Measurements from ENCODE around the gene ZC3H13. TPM values are rescaled to one million over a fixed set of nuclear protein-coding genes. Genes with fewer than 3 reads are reported as not detected.

The ZC3H13 gene
- total and polyA plus RNA-seq, 10 of the 15 experiments (the other 5 are each of a cell fraction or from before 2014, with no cell fraction given) = 10.0 to 55.9 (median 25.4) TPM

DNA sequence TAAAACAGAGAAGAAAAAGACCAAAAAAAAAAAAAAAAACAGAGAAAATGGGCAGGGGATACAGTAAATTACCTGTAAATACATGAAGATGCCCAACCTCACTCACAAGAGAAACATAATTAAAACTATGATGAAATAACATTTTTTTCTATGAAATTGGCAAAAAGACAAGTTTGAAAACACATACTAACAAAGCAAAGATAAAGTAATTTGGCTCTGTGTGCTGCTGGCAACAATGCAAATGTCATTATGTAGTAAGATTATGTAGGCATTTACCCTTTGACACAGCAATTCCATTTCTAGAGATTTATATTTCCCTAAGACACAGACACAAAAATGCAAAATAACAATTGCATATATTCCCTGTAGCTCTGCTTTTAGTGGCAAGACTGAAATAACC is 20.2 kb downstream of the ZC3H13 start:
- no peak for ATAC-seq
- peaks cover 4% of the 10 kb centered on the region for H3K79me2 ChIP-seq (ENCODE audit: control insufficient read depth, insufficient read depth, low read length)
- no peak for TF ChIP-seq IKZF1 (conservative IDR thresholded peaks at IDR 0.05)
- no peak for TF ChIP-seq SUPT20H (IDR thresholded peaks at IDR 0.05; ENCODE audit: borderline replicate concordance, control insufficient read depth, low read depth, low read length)
- no peak for TF ChIP-seq SUZ12 (IDR thresholded peaks at IDR 0.05; ENCODE audit: unreplicated experiment)
- no peak for TF ChIP-seq RAD21 (IDR thresholded peaks at IDR 0.05; ENCODE audit: insufficient read depth, low read depth, low read length)
- no TSS peak for BruUV-seq (replicated peaks)
- in situ Hi-C loops (cut with MboI) (no loop called here), intact Hi-C loops (cut with micrococcal nuclease; ENCODE audit: unreplicated experiment) (no loop called here)
- H3K9ac ChIP-seq (ENCODE audit: control insufficient read depth, insufficient read depth, low read length) = no peak overlapping the region
- no peaks in the 10 kb centered on the region for H3K27me3 ChIP-seq (replicated peaks in 1 of 2; ENCODE audit: control insufficient read depth in 2 of 2, insufficient read depth in 2 of 2, low read length in 1 of 2)
- SMC1A ChIA-PET (ENCODE audit: uncharacterized antibody, unreplicated experiment) = no interaction called here
- H3K4me2 ChIP-seq (ENCODE audit: control insufficient read depth, insufficient read depth) = no peak overlapping the region
- H3K9me3 ChIP-seq (replicated peaks; ENCODE audit: control insufficient read depth, insufficient read depth, low read length) = peaks cover 11% of the 10 kb centered on the region
- no peaks in the 10 kb centered on the region for H4K20me1 ChIP-seq (ENCODE audit: control insufficient read depth, insufficient read depth)
- H3K36me3 ChIP-seq (ENCODE audit: control insufficient read depth in 2 of 2, insufficient read depth in 2 of 2, low read length in 1 of 2) = peaks cover 0 to 2% of the 10 kb centered on the region in 2 experiments; a peak in 1 of 4 replicates
- H2AFZ ChIP-seq (ENCODE audit: control insufficient read depth, low read depth, low read length) = no peak overlapping the region
- no peak for FAIRE-seq
- POLR2A ChIA-PET = no interaction called here
- no peak for DNase-seq (ENCODE audit: low read depth, low spot score)
- no peak overlapping the region for H3K27ac ChIP-seq (ENCODE audit: control insufficient read depth, insufficient read depth)
- CTCF ChIA-PET = no interaction called here
- no peaks in the 10 kb centered on the region for H3K4me1 ChIP-seq (ENCODE audit: control insufficient read depth, insufficient read depth, low read length)
- RAD21 ChIA-PET (ENCODE audit: unreplicated experiment) = no interaction called here
- H3K4me3 ChIP-seq = no peak overlapping the region

DNA sequence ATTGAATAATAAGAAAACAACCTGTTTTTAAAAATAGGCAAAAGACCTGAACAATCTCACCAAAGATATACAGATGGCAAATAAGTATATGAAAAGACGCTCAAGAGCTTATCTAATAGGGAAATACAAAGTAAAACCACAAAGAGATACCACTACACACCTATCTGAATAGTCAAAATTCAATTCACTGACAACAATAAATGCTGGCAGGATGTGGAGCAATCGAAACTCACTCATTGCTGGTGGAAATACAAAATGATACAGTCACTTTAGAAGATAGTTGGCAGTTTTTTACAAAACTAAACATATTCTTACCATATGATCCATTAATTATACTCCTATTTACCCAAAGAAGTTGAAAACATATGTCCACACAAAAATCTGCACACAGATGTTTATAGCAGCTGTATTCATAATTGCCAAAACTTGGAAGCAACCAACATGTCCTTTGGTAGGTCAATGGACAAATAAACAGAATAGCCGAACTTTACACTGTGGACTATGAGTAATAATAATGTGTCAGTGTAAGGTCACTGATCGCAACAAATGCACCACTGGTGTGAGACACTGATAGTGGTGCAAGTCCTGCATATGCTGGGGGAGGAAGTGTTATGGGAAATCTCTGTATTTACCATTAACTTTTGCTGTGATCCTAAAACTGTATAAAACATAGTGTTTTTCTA is 20.8 kb downstream of the ZC3H13 start:
- DNase-seq (ENCODE audit: low read depth, low spot score) = no peak
- ChIA-PET POLR2A (no interaction called here), CTCF (interaction anchor here (0.9 kb wide), 1 partner anchor 32 kb away, joined by 3 read pairs; no protein-coding TSS in a partner anchor), SMC1A (ENCODE audit: uncharacterized antibody, unreplicated experiment) (interaction anchor here (1.7 kb wide), 1 partner anchor 8 kb away, joined by 6 read pairs; no protein-coding TSS in a partner anchor), RAD21 (ENCODE audit: unreplicated experiment) (no interaction called here)
- BruUV-seq (replicated peaks) = no TSS peak
- in situ Hi-C loops (cut with MboI) (no loop called here), intact Hi-C loops (cut with micrococcal nuclease; ENCODE audit: unreplicated experiment) (no loop called here)
- H3K9ac ChIP-seq (ENCODE audit: control insufficient read depth, insufficient read depth, low read length) = no peak overlapping the region
- 88% methylated on average over 4 of the region's 4 CpGs for WGBS (ENCODE audit: insufficient coverage, insufficient replicate concordance, low lambda C conversion rate, missing lambda C conversion rate)
- H2AFZ ChIP-seq (ENCODE audit: control insufficient read depth, low read depth, low read length) = no peak overlapping the region
- H3K27ac ChIP-seq (ENCODE audit: control insufficient read depth, insufficient read depth) = no peak overlapping the region
- H3K4me3 ChIP-seq = no peak overlapping the region
- no peak for ATAC-seq
- H3K4me1 ChIP-seq (ENCODE audit: control insufficient read depth, insufficient read depth, low read length) = no peaks in the 10 kb centered on the region
- H3K9me3 ChIP-seq (replicated peaks; ENCODE audit: control insufficient read depth, insufficient read depth, low read length) = peaks cover 11% of the 10 kb centered on the region
- no peaks in the 10 kb centered on the region for H4K20me1 ChIP-seq (ENCODE audit: control insufficient read depth, insufficient read depth)
- peaks cover 6% of the 10 kb centered on the region for H3K79me2 ChIP-seq (ENCODE audit: control insufficient read depth, insufficient read depth, low read length)
- no peak overlapping the region for H3K4me2 ChIP-seq (ENCODE audit: control insufficient read depth, insufficient read depth)
- peaks cover 0 to 2% of the 10 kb centered on the region in 2 experiments; a peak in 2 of 4 replicates for H3K36me3 ChIP-seq (ENCODE audit: control insufficient read depth in 2 of 2, insufficient read depth in 2 of 2, low read length in 1 of 2)
- no peaks in the 10 kb centered on the region for H3K27me3 ChIP-seq (replicated peaks in 1 of 2; ENCODE audit: control insufficient read depth in 2 of 2, insufficient read depth in 2 of 2, low read length in 1 of 2)
- FAIRE-seq = no peak
- no peak for TF ChIP-seq MYC (IDR thresholded peaks at IDR 0.05; ENCODE audit: insufficient read depth, insufficient read length, insufficient replicate concordance, low read length, severe bottlenecking)
- TF ChIP-seq TBL1XR1 (IDR thresholded peaks at IDR 0.05; ENCODE audit: low read depth, low read length) = no peak
- no peak for TF ChIP-seq ZNF24 (IDR thresholded peaks at IDR 0.05)
- TF ChIP-seq, protein P1, sequence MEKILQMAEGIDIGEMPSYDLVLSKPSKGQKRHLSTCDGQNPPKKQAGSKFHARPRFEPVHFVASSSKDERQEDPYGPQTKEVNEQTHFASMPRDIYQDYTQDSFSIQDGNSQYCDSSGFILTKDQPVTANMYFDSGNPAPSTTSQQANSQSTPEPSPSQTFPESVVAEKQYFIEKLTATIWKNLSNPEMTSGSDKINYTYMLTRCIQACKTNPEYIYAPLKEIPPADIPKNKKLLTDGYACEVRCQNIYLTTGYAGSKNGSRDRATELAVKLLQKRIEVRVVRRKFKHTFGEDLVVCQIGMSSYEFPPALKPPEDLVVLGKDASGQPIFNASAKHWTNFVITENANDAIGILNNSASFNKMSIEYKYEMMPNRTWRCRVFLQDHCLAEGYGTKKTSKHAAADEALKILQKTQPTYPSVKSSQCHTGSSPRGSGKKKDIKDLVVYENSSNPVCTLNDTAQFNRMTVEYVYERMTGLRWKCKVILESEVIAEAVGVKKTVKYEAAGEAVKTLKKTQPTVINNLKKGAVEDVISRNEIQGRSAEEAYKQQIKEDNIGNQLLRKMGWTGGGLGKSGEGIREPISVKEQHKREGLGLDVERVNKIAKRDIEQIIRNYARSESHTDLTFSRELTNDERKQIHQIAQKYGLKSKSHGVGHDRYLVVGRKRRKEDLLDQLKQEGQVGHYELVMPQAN (conservative IDR thresholded peaks at IDR 0.05) = no peak
- no peak for TF ChIP-seq RFX5 (IDR thresholded peaks at IDR 0.05; ENCODE audit: low read depth, low read length)
- TF ChIP-seq, protein P2, sequence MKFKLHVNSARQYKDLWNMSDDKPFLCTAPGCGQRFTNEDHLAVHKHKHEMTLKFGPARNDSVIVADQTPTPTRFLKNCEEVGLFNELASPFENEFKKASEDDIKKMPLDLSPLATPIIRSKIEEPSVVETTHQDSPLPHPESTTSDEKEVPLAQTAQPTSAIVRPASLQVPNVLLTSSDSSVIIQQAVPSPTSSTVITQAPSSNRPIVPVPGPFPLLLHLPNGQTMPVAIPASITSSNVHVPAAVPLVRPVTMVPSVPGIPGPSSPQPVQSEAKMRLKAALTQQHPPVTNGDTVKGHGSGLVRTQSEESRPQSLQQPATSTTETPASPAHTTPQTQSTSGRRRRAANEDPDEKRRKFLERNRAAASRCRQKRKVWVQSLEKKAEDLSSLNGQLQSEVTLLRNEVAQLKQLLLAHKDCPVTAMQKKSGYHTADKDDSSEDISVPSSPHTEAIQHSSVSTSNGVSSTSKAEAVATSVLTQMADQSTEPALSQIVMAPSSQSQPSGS (IDR thresholded peaks at IDR 0.05; ENCODE audit: low read length) = no peak
- TF ChIP-seq, protein P3, sequence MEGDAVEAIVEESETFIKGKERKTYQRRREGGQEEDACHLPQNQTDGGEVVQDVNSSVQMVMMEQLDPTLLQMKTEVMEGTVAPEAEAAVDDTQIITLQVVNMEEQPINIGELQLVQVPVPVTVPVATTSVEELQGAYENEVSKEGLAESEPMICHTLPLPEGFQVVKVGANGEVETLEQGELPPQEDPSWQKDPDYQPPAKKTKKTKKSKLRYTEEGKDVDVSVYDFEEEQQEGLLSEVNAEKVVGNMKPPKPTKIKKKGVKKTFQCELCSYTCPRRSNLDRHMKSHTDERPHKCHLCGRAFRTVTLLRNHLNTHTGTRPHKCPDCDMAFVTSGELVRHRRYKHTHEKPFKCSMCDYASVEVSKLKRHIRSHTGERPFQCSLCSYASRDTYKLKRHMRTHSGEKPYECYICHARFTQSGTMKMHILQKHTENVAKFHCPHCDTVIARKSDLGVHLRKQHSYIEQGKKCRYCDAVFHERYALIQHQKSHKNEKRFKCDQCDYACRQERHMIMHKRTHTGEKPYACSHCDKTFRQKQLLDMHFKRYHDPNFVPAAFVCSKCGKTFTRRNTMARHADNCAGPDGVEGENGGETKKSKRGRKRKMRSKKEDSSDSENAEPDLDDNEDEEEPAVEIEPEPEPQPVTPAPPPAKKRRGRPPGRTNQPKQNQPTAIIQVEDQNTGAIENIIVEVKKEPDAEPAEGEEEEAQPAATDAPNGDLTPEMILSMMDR (IDR thresholded peaks at IDR 0.05 in 2 of 3, conservative IDR thresholded peaks at IDR 0.05 in 1 of 3; ENCODE audit: control insufficient read depth in 2 of 3, extremely low read depth in 1 of 3, insufficient read depth in 1 of 3, low read depth in 3 of 3, low read length in 3 of 3) = no peak
- no peak for TF ChIP-seq PAX8 (IDR thresholded peaks at IDR 0.05)
